Stimulated activated memory B cell treated with anti-CD40 and anti-IgM and Interleukin-4, amounts not matched to agents 10 μg/mL and 1 μg/mL and 100 μg/mL, for 72 hours (primary cell): ENCODE measurements around the gene SNAP47.

Experiments
- ATAC-seq: fragments of 150-1000 bp; cut with Tn5 transposase; 2 replicates; pipeline ENCODE4 v1.10.0; 2021
- H3K27ac Mint-ChIP-seq: one replicate; pipeline ENCODE4 v1.8.0; 2022; ENCODE audit warnings: mild to moderate bottlenecking, mixed read lengths
- H3K27me3 Mint-ChIP-seq: one replicate; pipeline ENCODE4 v1.8.0; 2022; ENCODE audit warnings: mixed read lengths
- H3K36me3 Mint-ChIP-seq: one replicate; pipeline ENCODE4 v1.8.0; 2022; ENCODE audit warnings: mixed read lengths
- H3K4me1 Mint-ChIP-seq: one replicate; pipeline ENCODE4 v1.8.0; 2022; ENCODE audit warnings: mixed read lengths
- H3K4me3 Mint-ChIP-seq: one replicate; pipeline ENCODE4 v1.8.0; 2022; ENCODE audit warnings: mild to moderate bottlenecking, moderate library complexity, mixed read lengths
- H3K9me3 Mint-ChIP-seq: one replicate; pipeline ENCODE4 v1.8.0; 2022; ENCODE audit warnings: mixed read lengths

SNAP47 gene

DNA sequence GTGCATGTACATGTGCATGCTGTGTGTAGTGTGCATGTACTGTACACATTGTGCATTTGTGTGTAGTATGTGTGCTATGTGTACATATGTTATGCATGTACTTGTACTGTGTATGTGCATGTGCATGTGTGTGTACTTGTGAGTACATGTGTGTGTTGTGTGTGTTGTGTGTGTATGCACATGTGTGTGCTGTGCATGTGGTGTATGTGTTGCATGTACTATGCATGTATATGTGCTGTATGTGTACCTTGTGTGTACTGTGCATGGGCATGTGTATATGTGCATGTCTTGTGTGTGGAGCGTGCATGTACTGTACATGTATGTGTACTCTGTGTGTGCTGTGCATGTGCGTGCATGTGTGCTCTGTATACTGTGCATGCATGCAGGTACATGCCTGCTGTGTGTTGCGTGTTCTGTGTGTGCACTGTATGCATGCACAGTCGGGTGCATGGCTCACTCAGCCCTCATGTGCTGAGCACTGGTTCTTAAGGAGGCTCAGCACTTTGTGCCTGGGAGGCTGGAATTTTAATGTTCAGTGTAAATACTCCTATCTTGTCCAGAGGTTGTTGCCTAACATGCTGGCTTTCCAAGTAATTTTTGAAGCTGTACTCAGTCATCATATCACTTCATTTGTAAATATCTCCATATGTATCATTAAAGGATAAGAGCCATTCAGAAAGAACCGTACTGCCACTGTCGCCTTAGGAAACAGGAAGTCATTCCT, 32.3 kb downstream of the SNAP47 start:
- Mint-ChIP-seq H3K9me3 (no peaks in the 10 kb centered on the region), H3K27ac (peak overlapping the region; percentile 40), H3K4me1 (peaks cover 23% of the 10 kb centered on the region), H3K4me3 (no peak overlapping the region), H3K36me3 (peaks cover 47% of the 10 kb centered on the region), H3K27me3 (no peaks in the 10 kb centered on the region)
- no peak for ATAC-seq

DNA sequence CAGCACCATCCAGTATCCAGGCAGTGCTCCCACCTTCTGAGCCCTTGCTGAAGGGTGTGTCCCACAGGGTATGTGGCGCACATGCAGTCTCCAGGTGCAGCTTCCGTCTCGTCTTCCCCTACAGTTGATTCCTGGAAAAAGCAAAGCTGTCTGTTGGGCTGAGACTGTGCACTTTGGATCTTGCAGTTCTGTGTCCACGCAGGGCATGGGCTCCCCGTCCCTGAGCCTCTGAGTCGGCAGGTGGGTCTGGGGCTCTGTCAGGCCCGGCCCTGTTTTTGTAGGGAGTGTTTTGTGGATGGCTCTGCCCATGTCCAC, 32.8 kb downstream of the SNAP47 start:
- Mint-ChIP-seq H3K4me1 (peaks cover 19% of the 10 kb centered on the region), H3K9me3 (no peaks in the 10 kb centered on the region), H3K27ac (no peak overlapping the region), H3K4me3 (no peak overlapping the region), H3K36me3 (peaks cover 49% of the 10 kb centered on the region), H3K27me3 (no peaks in the 10 kb centered on the region)
- ATAC-seq, result no peak

DNA sequence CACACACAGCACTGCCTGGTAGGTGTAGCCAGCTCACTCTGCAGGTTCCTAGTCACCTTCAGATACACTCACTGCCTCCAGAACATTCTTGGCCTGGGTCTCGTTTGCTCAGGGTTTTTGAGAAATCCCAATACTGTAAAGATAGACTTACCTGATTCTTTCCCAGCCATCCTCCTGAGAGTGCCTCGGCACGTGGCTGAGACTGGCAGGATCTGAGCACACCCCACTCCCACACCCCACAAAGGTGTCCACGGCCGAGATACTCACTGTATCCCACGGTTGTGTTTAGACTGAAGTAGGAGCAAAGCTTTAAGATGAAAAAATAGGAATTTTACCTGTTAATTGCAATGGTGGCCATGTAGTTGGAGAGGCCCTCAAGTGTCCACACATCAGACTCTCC, 33.4 kb downstream of the SNAP47 start:
- ATAC-seq, result no peak
- no peak overlapping the region for H3K27ac Mint-ChIP-seq
- H3K4me3 Mint-ChIP-seq, result no peak overlapping the region
- H3K27me3 Mint-ChIP-seq, result no peaks in the 10 kb centered on the region
- peaks cover 51% of the 10 kb centered on the region for H3K36me3 Mint-ChIP-seq
- peaks cover 19% of the 10 kb centered on the region for H3K4me1 Mint-ChIP-seq
- no peaks in the 10 kb centered on the region for H3K9me3 Mint-ChIP-seq

DNA sequence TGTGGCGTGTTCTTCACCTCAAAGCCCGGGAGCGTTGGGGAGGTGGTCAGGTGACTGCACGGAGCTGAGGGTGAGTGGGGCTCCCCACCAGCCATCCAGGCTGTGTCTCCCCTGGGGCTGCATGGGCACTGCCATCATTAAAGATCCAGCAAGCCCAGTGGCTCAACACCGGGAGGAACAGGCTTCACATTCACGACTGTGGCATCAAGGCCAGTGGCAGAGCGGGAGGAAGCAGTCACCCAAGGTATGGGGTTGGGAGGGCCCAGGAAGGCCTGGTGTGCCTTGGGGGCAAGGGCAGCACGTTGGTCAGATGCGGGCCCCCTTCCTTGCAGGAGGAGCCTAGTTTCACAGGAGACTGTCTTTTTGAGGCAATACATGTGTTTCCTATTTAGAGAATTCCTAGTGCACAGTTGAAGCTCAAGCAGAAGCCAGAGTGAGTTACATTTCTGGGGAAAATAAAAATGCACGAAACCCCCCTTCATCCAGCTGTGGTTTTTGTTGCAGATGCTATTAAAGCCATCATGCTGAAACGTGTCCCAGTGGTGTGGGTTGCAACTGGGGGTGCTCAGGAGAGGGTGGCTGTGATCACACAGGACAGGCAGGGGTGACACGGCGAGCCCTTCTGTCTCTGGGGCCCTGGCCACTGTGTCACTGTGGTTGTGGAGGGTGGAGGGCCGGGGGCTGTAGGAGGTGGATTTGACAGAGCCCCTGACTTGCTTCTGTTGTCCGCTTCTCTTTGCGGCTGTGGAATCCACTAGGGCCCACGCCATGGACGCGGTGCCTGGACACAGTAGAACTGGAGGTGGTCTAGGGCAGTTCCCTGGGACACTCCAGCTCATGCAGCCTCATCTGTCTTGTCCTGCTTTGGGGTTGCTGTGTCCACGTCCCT, 34.1 kb downstream of the SNAP47 start:
- H3K36me3 Mint-ChIP-seq, result peaks cover 58% of the 10 kb centered on the region
- no peaks in the 10 kb centered on the region for H3K9me3 Mint-ChIP-seq
- no peak overlapping the region for H3K4me3 Mint-ChIP-seq
- no peak for ATAC-seq
- H3K27ac Mint-ChIP-seq, result no peak overlapping the region
- H3K4me1 Mint-ChIP-seq, result peaks cover 19% of the 10 kb centered on the region
- H3K27me3 Mint-ChIP-seq, result no peaks in the 10 kb centered on the region

DNA sequence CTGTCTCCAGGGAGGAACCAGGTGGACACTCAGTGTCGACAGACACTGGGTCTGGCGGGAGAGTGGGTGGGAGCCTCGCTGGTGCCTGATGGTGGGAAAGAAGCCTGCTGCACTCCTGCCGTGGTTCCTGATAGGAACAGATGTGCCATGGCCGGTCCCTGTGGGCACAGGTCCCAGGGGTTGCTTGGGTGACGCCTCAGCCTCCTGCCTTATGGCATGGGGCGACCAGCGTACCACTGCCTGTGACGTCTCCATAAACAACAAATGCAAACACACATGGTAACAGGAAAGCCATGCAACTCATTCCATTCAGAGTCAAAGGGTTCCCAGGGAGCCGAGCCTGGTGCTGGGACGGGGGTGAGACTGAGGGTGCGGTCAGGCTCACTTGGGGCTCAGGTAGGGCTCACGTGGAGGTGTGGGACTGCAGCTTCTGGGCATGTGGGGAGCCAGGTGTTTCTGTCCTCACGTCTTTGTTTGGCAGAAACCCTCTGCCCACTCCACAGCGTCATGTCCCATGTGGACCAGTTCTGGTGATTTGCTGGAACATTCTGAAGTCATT, 34.8 kb downstream of the SNAP47 start:
- peaks cover 19% of the 10 kb centered on the region for H3K4me1 Mint-ChIP-seq
- H3K4me3 Mint-ChIP-seq, result no peak overlapping the region
- no peak overlapping the region for H3K27ac Mint-ChIP-seq
- no peaks in the 10 kb centered on the region for H3K9me3 Mint-ChIP-seq
- H3K36me3 Mint-ChIP-seq, result peaks cover 65% of the 10 kb centered on the region
- no peak for ATAC-seq
- H3K27me3 Mint-ChIP-seq, result no peaks in the 10 kb centered on the region

DNA sequence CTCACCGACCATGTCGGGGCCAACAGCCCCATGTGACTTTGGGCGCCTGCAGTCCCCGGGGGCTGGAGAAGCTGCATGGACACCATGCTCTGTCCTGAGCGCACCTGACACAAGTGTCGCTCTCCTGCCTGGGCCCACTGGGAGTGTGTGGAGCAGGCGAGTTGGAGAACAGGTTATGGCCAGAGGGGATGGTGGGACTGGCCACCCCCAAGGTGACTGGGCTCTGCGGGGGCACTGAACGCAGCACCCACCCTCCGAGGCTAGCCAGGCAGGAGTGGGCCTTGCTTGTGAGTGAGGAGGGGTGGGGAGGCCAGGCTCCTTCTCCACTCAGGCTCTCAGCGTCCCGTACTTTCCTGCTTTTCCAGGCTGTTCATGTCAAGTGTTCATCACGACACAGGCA, 35.6 kb downstream of the SNAP47 start:
- no peaks in the 10 kb centered on the region for H3K9me3 Mint-ChIP-seq
- peaks cover 69% of the 10 kb centered on the region for H3K36me3 Mint-ChIP-seq
- H3K4me1 Mint-ChIP-seq, result peaks cover 15% of the 10 kb centered on the region
- ATAC-seq, result no peak
- no peak overlapping the region for H3K4me3 Mint-ChIP-seq
- no peak overlapping the region for H3K27ac Mint-ChIP-seq
- no peaks in the 10 kb centered on the region for H3K27me3 Mint-ChIP-seq

DNA sequence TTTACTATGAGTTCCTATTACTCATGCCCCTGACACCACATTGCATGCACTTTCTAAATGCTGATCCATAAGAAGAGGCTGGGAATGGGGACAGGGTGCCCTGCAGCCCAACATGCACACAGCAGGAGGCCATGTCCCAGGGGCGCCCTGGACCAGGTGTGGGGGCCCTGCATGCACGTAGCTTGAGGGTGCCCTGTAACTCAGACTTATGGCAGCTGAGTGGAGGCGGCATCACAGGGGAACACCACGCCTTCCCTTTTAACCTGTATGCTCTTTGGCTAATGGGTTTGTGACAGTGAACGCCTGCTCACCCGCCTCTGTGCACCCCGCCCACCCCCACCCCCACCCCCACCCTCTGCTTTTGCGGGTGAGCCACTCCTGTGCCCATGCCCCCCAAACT, 36.1 kb downstream of the SNAP47 start:
- H3K27me3 Mint-ChIP-seq, result no peaks in the 10 kb centered on the region
- no peak overlapping the region for H3K27ac Mint-ChIP-seq
- peaks cover 10% of the 10 kb centered on the region for H3K4me1 Mint-ChIP-seq
- H3K36me3 Mint-ChIP-seq, result peaks cover 74% of the 10 kb centered on the region
- no peak for ATAC-seq
- no peaks in the 10 kb centered on the region for H3K9me3 Mint-ChIP-seq
- no peak overlapping the region for H3K4me3 Mint-ChIP-seq

DNA sequence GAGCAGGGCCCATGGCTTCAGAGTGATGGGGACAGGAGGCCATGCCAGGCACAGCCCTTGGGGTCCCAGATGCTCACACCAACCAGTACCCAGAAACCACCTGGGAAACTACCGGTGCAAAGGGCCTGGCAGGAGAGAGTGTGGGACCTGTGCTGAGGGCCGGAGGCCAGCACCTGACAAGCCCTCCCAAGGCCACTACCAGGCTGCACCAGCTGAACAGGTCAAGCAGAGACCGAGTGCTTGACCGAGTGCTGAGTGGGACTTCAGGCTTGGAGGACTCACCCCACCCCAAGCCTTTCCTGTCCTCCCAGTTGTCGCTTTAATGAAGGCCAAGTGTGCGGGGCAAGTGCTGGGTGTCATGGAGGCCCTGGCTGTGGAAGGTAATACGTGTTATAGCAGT, 36.5 kb downstream of the SNAP47 start:
- Mint-ChIP-seq H3K36me3 (peaks cover 73% of the 10 kb centered on the region), H3K4me3 (no peak overlapping the region), H3K27ac (no peak overlapping the region), H3K9me3 (no peaks in the 10 kb centered on the region), H3K4me1 (peaks cover 6% of the 10 kb centered on the region), H3K27me3 (no peaks in the 10 kb centered on the region)
- ATAC-seq, result no peak

DNA sequence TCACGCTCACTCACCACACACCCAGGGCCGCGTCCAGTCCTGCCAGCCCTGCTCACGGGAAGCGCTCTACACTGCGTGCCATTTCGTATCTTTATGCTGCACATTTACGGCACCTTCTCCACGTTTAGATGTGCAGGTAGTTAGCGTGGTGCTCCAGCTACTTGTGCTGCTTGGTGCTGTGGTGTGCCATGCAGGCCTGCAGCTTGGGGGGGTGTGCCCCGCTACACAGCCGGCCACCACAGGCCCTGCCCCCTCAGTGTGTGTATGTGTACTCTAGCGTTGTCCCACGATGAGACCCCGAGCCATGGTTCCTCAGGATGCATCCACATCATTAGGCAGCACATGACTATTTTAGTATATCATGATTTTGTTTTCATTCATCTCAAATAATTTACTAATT, 38.3 kb downstream of the SNAP47 start:
- Mint-ChIP-seq H3K4me1 (no peaks in the 10 kb centered on the region), H3K36me3 (peaks cover 60% of the 10 kb centered on the region), H3K9me3 (no peaks in the 10 kb centered on the region), H3K27me3 (no peaks in the 10 kb centered on the region), H3K27ac (no peak overlapping the region), H3K4me3 (no peak overlapping the region)
- ATAC-seq, result no peak

DNA sequence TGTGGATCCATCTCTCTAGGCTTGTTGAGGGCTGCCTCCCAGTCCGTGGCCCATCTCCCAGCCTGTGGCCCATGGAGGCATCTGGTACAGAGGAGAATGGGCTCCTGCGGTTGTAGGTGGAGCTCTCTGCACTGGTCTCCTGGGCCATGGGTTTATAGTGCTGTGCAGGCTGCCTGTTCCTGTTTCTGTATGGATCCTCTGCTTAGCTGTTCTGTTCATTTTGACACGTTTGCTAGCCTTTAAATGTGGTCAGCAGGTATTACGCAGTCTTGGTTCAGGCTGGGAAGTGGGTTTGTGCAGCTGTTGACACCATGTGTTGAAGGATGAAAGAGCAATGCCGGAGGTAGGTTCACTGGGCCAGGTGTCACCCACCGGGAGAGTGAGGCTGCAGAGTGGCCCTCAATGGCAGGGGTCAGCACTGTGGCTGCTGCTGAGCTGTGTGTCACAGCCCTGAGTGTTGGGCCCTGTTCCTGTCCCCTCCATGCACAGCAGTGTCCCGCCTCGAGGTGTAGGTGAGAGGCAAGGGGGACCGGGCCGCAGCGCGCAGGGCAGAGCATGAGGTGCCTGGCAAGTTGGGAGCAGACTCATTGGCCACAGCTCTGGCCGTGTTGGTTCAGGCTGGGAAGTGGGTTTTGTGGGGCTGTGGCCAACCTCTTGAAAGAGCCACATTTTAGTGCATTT, 39.0 kb downstream of the SNAP47 start:
- Mint-ChIP-seq H3K36me3 (peaks cover 54% of the 10 kb centered on the region), H3K27me3 (no peaks in the 10 kb centered on the region), H3K27ac (no peak overlapping the region), H3K4me3 (no peak overlapping the region), H3K9me3 (no peaks in the 10 kb centered on the region), H3K4me1 (no peaks in the 10 kb centered on the region)
- no peak for ATAC-seq

DNA sequence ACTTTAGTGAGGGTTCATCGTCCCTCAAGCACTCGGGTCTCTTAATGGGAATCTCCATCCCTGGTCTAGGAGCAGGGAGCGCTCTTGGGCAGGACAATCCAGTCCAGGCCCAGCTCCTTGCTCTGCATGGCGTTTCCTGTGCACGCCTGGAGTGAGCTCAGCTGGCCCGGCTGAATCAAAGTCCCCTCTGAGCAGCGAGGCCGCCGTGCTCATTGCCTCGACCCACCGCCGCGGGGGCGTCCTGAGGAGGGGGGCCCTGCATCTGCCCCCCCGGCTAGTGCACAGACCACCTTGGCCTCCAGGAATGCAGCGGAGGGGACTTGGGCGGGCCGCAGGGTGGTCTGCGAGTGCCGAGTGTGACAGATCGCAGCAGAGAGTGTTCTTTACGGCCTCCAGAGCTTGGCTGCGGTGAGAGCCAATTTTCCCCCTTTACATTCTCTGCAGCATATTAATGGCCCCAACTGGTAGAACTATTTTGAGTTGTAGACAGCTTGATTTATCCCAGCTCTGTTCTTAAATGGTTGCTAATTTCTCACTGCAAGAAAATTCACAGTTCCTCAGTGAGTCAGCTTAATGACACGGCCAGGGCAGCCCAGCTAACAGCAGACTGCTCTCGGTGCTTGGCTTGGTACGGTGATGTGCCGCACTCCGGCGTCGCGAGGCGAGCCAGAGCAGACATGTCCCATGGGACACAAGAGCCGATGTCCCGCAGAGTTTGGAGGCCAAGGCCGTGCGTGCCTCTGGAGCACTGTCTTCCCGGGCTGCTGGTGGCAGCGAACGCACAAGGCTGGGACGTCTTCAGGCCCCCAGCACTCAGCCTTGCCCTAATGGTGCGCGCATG, 39.8 kb downstream of the SNAP47 start:
- H3K4me3 Mint-ChIP-seq, result no peak overlapping the region
- no peak for ATAC-seq

DNA sequence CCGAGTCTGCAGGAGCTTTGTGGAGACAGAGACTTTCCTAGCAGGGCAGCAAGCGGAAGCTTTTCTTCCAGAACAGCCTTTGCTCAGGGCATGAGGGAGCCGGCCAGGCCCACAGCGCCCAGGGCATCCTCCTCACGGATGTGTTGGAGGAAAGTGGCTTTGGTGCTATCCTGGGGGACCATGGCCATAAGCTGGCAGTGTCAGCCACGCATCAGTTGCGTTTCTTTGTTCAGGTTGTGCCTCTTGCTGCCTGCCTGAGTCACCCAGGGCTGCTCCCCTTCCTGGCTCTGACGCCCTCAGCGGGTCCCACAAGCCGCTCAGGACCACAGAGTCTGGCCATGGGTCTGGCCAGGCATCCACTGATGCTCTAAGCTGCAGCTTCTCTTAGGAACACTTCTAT, 40.6 kb downstream of the SNAP47 start:
- Mint-ChIP-seq H3K36me3 (peaks cover 40% of the 10 kb centered on the region), H3K27me3 (no peaks in the 10 kb centered on the region), H3K27ac (no peak overlapping the region), H3K4me1 (no peaks in the 10 kb centered on the region), H3K4me3 (no peak overlapping the region), H3K9me3 (no peaks in the 10 kb centered on the region)
- no peak for ATAC-seq

More for the DNA sequence above, 39.8 kb downstream of the SNAP47 start:
- no peak overlapping the region for H3K27ac Mint-ChIP-seq
- H3K36me3 Mint-ChIP-seq, result peaks cover 47% of the 10 kb centered on the region
- no peaks in the 10 kb centered on the region for H3K27me3 Mint-ChIP-seq
- H3K4me1 Mint-ChIP-seq, result no peaks in the 10 kb centered on the region
- no peaks in the 10 kb centered on the region for H3K9me3 Mint-ChIP-seq

DNA sequence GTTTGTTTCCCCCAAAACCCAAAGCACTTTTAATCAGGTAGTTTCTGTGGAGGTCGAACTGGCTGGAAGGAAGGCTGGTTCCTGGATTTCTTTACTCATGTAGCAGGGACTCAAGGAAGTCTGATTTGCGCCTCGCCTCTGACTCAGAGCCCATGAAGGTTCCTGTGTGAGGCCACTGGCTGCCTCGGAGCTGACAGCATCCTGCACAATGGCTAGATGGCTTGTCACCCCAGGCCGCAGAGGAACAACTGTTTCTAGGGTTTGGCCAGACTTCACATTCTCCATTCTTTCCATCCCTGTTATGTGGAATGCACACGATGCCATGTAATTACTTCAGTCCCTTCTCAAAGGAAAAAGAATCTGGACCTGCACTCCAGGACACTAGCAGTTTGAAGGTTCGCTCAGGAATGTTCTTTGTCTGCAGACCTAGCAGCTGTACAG, 41.1 kb downstream of the SNAP47 start:
- Mint-ChIP-seq H3K4me3 (no peak overlapping the region), H3K36me3 (peaks cover 45% of the 10 kb centered on the region), H3K9me3 (no peaks in the 10 kb centered on the region), H3K27me3 (no peaks in the 10 kb centered on the region), H3K27ac (no peak overlapping the region), H3K4me1 (no peaks in the 10 kb centered on the region)
- ATAC-seq, result no peak

DNA sequence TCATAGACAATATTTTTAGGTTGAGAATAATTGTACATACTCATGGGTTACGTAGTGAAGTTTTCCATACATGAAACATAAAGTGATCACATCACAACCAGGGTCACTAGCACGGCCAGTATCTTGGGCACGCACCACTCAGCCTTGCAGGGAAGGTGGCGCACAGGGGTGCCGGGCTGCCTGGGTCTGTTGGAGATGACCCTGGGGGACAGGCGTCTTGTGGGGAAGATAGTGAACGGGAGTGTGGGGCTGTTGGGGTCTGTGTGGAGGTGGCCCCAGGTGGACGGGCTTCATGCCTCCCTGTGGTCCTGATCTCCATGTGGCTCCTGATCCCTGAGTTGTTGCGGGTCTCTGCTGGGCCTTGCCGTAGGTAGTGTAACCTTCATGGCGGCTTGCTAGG, 41.9 kb downstream of the SNAP47 start:
- Mint-ChIP-seq H3K27ac (no peak overlapping the region), H3K27me3 (no peaks in the 10 kb centered on the region), H3K9me3 (no peaks in the 10 kb centered on the region), H3K4me3 (no peak overlapping the region), H3K4me1 (no peaks in the 10 kb centered on the region), H3K36me3 (peaks cover 49% of the 10 kb centered on the region)
- no peak for ATAC-seq

DNA sequence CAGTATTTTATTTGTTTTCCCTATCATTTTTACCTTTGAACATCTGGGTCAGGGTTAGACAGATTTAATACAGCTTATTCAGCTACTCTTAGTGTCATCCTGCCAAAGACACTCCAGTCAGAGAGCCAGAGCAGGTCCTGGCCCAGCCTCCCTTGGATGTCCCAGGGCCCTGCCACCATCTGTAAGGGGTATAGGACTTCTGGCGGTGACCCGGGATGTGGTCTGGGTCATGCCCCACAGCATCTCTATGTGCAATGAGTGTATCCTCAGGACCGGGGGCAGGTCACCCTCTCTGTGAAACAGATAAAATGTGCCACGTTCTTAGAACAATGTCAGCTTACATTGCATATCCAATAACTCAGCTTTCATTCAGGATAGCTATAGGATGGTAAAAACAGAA, 42.4 kb downstream of the SNAP47 start:
- Mint-ChIP-seq H3K27ac (no peak overlapping the region), H3K4me3 (no peak overlapping the region), H3K4me1 (no peaks in the 10 kb centered on the region), H3K9me3 (no peaks in the 10 kb centered on the region), H3K27me3 (no peaks in the 10 kb centered on the region), H3K36me3 (peaks cover 49% of the 10 kb centered on the region)
- no peak for ATAC-seq
